ENCODE measurements around the gene N4BP2L1.

The N4BP2L1 gene

DNA sequence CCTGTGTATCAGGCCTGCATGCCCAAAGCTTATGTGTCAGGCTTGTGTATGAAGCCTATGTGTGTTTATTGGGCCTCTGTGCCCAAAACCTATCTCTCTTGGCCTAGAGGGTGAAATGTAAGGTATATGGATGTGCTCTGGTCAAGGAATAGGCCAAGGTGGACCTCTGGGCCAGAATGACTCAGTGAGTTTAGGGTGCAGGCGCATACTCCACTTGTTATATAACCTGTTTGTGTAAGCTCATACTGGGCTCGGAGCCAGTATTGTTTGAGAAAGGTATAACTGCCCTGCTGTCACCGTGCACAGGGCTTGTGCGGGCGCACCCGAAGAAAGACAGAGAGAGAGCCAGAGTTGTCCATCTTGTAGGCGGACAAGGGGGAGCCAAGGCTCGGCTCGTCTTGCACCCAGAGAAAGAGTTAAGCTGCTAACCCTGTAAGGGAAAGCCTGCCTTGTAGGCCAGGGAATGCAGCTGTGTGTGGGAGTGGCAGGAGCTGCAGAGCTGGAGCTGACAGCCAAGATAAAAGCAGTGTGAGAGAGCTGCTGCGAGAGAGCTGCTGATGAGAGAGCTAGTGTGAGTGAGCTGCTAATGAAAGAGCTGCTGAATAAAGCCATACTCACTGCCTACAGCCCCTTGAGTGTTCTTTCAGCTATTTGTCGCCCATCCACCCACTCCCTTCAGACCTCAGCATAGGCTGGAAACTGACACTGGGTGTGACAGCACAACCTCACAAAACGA lies 43.4 kb upstream of the N4BP2L1 start:
- H3K4me3 ChIP-seq (replicated peaks; ENCODE audit: low read depth, low read length): no peak overlapping the region
- TF ChIP-seq CTCF (IDR thresholded peaks at IDR 0.05; ENCODE audit: low read depth, low read length, missing control alignments): no peak
- no peak for DNase-seq (ENCODE audit: extremely low read depth, low read depth)

DNA sequence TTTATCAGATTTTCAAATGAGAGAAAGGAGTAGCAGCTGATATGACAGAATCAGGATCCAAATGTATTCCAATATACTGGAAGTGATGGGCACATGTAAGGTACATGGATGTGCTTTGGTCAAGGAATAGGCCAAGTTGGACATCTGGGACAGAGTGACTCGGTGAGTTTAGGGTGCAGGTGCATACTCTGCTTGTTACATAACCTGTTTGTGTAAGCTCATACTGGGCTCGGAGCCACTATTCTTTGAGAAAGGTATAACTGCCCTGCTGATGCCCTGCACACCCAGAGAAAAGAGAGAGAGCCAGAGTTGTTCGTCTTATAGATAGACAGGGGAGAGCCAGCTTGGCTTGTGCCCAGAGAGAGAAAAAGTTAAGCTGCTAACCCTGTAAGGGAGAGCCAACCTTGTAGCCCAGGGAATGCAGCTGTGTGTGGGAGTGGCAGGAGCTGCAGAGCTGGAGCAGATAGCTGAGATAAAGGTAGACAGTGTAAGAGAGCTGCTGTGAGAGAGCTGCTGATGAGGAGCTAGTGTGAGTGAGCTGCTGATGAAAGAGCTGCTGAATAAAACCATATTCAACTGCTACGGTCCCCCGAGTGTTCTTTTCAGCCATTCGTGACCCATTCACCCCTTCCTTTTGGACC lies 40.7 kb upstream of the N4BP2L1 start:
- DNase-seq (ENCODE audit: extremely low read depth, low read depth): no peak
- TF ChIP-seq CTCF (IDR thresholded peaks at IDR 0.05; ENCODE audit: low read depth, low read length, missing control alignments): no peak
- no peak overlapping the region for H3K4me3 ChIP-seq (replicated peaks; ENCODE audit: low read depth, low read length)

DNA sequence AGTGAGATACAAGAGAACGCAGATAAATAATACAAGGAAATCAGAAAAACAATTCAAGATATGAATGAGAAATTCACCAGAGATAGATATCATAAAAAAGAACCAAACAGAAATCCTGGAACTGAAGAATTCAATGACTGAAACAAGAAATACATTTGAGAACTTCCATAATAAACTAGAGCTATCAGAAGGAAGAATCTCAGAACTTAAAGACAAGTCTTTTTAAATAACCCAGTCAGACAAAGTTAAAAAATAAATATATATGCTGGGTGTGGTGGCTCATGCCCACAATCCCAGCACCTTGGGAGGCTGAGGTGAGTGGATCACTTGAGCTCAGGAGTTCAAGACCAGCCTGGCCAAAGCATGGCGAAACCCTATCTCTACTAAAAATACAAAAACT lies 28.7 kb upstream of the N4BP2L1 start:
- H3K4me3 ChIP-seq (replicated peaks; ENCODE audit: low read depth, low read length): no peak overlapping the region
- TF ChIP-seq CTCF (IDR thresholded peaks at IDR 0.05; ENCODE audit: low read depth, low read length, missing control alignments): no peak
- DNase-seq (ENCODE audit: extremely low read depth, low read depth): no peak

DNA sequence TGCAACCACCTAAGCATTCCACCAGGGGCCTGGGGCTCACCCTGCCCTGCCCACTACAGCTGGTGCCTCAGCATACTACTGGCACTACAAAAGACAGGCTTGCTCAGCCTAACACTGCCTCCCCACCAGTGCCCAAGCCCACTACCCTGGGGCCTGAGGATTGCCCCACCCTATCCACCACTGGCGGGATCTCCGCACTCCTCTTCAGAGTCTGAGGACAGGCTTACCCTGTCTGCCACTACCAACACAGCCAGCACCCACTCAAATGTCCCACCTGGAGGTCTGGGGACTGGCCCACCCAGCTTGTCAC lies 27.6 kb upstream of the N4BP2L1 start:
- TF ChIP-seq CTCF (IDR thresholded peaks at IDR 0.05; ENCODE audit: low read depth, low read length, missing control alignments): no peak
- no peak overlapping the region for H3K4me3 ChIP-seq (replicated peaks; ENCODE audit: low read depth, low read length)
- no peak for DNase-seq (ENCODE audit: extremely low read depth, low read depth)

- no peak overlapping the region for H3K4me3 ChIP-seq (replicated peaks; ENCODE audit: low read depth, low read length)
- no peak for DNase-seq (ENCODE audit: extremely low read depth, low read depth)
Measured at GRCh38 chr13:32454886-32455593, 27.1 kb upstream of the N4BP2L1 start.

GRCh38 chr13:32453981-32454380 lies 26.1 kb upstream of the N4BP2L1 start:
- H3K4me3 ChIP-seq (replicated peaks; ENCODE audit: low read depth, low read length): no peak overlapping the region
- no peak for DNase-seq (ENCODE audit: extremely low read depth, low read depth)
- TF ChIP-seq CTCF (IDR thresholded peaks at IDR 0.05; ENCODE audit: low read depth, low read length, missing control alignments): no peak

More at GRCh38 chr13:32454886-32455593, 27.1 kb upstream of the N4BP2L1 start:
- TF ChIP-seq CTCF (IDR thresholded peaks at IDR 0.05; ENCODE audit: low read depth, low read length, missing control alignments): no peak
